Activated naive CD4-positive, alpha-beta T cell treated with anti-CD3 and anti-CD28 coated beads, Interleukin-2, amount 50 U/mL, for 16 hours (primary cell): Measurements from ENCODE around the gene SOS2.
"Not testable (repeated sequence)": the region's sequence is repeated elsewhere in the genome, so short reads cannot be mapped to it uniquely, and the experiment has no call there.

ENCODE experiments used
- DNase-seq: peaks from one replicate; pipeline ENCODE4 v3.0.0-alpha.2; 2020

Gene SOS2

GRCh38 chr14:50083467-50084337 lies 147.7 kb downstream of the SOS2 start:
- DNase-seq, result peak; percentile 65

DNA sequence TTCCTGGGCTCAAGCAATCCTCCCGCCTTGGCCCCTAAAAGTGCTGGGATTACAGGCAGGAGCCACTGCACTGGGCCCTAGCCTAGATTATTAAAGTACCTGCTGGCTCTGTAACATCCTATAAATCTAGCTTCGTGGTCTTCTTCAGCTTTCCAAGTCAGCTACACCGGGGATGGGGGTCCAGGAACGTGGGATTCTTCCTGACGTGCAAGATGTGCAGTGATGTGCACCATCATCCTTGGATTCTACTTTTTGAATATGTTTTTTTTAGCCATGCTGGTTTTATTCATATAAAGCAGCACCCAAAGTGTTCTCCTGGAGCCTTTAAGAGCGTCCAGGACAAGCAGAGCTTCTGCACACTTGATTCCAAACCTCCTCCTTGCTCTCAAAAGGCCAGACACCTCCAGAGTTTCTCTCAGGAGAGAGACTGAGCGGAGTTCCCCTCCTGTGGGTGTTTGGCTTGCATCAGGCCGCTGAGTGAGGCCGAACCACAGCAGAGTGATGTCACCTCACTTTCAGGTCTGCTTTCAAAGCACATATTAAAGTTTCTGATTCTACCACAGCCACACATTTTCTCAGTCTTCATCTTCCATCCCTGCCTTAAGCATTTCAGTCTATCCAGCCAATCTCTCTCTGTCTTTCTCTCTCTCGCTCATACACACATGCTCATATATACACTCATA lies 148.5 kb downstream of the SOS2 start:
- DNase-seq, result peak; percentile 87

GRCh38 chr14:50082308-50082742 lies 149.1 kb downstream of the SOS2 start:
- peak; percentile 65 for DNase-seq

- not testable (repeated sequence) for DNase-seq
These were observed 152.3 kb downstream of the SOS2 start for GRCh38 chr14:50079103-50079502.

GRCh38 chr14:50073663-50074062 lies 157.7 kb downstream of the SOS2 start:
- not testable (repeated sequence) for DNase-seq

DNA sequence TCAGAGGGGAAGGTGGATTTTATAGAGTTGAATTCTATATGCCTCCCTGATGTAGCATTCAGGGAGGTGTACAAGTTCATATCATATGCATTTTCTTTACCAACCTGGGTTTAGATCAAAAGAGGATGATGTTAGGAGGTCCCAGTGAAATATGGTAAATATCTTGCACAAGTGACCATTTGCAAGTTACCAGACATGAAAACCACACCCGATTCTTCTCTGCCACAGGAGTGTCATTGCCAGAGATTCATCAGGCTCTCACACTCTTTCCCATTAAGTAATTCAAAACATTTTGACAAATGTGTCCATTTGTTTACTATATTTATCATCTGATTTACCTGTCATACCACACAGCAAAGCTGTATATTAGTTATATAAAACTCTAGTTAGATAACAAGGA lies 159.0 kb downstream of the SOS2 start:
- DNase-seq, result no peak

- no peak for DNase-seq
These were observed 160.4 kb downstream of the SOS2 start for GRCh38 chr14:50070840-50071548.

DNA sequence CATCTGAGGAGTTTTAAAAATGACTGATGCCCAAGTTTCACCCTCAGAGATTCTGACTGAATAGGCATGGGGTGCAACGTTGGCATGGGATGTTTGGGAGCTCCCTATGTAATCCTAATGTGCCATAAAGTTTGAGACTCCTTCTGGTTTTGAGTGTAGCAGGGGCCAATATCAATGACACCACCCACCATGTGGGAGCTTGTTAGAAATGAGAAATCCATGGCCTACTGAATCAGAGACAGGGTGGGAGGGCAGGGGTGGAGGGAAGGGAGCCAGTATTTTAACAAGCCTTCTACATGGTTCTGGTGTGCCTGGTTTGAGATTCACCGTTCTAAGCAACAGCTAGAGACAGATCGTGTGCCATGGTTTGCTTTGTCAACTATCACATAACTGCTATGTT lies 161.1 kb downstream of the SOS2 start:
- no peak for DNase-seq

GRCh38 chr14:50069325-50069724 lies 162.1 kb downstream of the SOS2 start:
- no peak for DNase-seq

GRCh38 chr14:50068496-50068895 lies 162.9 kb downstream of the SOS2 start:
- DNase-seq, result no peak

DNA sequence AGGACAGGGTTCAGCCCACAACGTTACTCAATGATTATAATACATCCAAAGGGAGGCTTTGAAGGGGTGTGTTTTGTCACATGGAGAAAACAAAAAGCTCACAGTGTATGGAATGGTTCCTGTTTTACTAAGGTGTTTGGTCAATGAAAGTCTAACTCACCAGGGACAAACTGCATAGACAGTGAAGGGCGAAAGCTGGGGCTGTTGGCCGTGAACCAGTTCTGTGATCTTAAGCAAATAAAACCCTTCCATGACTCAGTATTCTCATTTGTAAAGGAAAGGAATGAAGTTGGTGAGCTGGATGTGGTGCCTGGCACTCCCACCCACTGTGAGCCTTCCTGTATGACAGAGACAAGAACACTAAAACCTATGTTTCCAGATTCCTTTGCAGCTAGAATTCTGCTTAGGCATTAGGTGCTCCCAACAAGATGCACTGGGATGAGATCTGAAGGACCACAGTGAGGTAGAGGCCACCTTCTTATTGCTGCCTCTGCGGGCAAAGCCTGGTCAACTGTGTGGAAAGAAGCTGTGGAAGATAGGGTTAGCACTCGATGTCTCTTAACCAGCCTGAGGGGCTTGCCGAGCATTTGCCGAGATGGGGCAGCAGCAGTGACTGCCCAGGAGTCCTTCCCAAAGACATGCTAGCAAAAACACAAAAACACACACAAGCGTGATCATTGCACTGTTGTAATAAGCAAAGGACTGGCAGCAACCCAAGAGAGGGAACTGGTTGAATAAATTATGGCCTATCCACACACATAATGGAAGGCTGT lies 163.5 kb downstream of the SOS2 start:
- no peak for DNase-seq
